Endothelial cell of umbilical vein (primary cell): Measurements from ENCODE around the gene INPP5J.

ENCODE experiments used
- EZH2 ChIP-seq: IDR thresholded peaks from 2 replicates; pipeline ENCODE4 v1.6.1; 2012; ENCODE audit warnings: borderline replicate concordance, low read depth, mild to moderate bottlenecking, moderate library complexity, low read length, inconsistent platforms; ENCODE audit not compliant: severe bottlenecking
- TF ChIP-seq, protein P1 (sequence below), 2 donors: IDR thresholded peaks; 1 replicate in 1 of 2; 2 replicates in 1 of 2; pipeline ENCODE4 v1.5.1; 2011; ENCODE audit warnings: low read length in 2 of 2, mild to moderate bottlenecking in 2 of 2, moderate library complexity in 2 of 2, control low read depth in 1 of 2, inconsistent platforms in 1 of 2, low read depth in 1 of 2; ENCODE audit not compliant: insufficient read depth in 1 of 2; ENCODE audit errors: extremely low read depth in 1 of 2

DNA sequence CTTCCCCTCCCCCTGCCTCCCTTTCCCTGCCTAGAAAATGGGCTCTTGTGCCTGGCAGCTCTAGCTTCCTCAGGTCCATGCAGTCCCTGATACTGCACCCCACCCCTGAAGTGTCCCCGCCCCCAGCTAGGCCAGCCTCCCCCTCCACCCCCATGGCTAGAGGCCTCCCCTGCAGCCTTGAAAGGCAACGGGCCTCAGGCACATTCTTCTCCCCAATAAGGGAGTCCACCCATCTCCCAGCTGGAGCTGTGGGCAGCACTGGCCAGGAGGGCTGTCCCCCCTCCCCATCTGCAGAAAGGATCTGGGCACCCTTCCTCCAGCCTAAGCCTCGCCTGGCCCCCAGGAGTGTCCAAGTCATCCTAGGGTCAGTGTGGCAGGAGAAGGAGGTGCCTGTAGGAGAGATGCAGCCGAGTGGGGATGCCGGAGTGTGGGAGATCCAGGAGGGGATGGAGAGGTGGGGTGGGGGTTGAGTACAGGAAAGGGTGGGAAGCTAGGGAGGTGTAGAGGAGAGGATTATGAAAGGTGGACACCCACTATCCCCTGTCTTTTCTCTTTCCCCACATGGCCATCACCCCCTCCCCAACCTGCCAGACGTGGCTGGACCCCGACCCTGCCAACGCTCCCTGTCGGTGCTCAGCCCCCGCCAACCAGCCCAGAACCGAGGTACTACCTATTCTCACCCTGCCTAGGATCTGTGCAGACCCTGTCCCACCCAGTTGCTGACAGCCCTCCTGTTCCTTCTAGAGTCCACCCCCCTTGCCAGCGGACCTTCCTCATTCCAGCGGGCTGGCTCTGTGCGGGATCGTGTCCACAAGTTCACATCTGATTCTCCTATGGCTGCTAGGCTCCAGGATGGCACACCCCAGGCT, 32.3 kb upstream of the INPP5J start:
- TF ChIP-seq, protein P1, sequence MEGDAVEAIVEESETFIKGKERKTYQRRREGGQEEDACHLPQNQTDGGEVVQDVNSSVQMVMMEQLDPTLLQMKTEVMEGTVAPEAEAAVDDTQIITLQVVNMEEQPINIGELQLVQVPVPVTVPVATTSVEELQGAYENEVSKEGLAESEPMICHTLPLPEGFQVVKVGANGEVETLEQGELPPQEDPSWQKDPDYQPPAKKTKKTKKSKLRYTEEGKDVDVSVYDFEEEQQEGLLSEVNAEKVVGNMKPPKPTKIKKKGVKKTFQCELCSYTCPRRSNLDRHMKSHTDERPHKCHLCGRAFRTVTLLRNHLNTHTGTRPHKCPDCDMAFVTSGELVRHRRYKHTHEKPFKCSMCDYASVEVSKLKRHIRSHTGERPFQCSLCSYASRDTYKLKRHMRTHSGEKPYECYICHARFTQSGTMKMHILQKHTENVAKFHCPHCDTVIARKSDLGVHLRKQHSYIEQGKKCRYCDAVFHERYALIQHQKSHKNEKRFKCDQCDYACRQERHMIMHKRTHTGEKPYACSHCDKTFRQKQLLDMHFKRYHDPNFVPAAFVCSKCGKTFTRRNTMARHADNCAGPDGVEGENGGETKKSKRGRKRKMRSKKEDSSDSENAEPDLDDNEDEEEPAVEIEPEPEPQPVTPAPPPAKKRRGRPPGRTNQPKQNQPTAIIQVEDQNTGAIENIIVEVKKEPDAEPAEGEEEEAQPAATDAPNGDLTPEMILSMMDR (IDR thresholded peaks at IDR 0.05; ENCODE audit: extremely low read depth in 1 of 2, insufficient read depth in 1 of 2, low read depth in 1 of 2, low read length in 2 of 2): no peak
- TF ChIP-seq EZH2: no peak
